Muscle of arm (tissue), 14 donors: ENCODE data around the gene METTL25B. TPM values are rescaled to one million over a fixed set of nuclear protein-coding genes. Genes with fewer than 3 reads are reported as not detected.

Experiments used
- DNase-seq: peaks from one replicate; pipeline ENCODE4 v3.0.0-alpha.2; 2013
- long read RNA-seq, 11 donors: transcript quantifications; one replicate each; lab custom pipeline, GENCODE V29; 2026
- polyA plus RNA-seq, 12 donors: library from polyadenylated mRNA; unstranded; fragments of 120-200 nt; gene quantifications; one replicate each; pipeline ENCODE4 v1.2.1, GENCODE V29; 2013; ENCODE audit not compliant: insufficient read length in 12 of 12

METTL25B gene
- 10 to 100 TPM in 11 of 12 donors, not detected in 1; 16.8 to 26.5 (median 19.0) TPM for polyA plus RNA-seq
- long read RNA-seq, donor 1, partial matches to known transcripts = 0 of 3 reads
- long read RNA-seq, donor 1, other reads (novel, unspliced or antisense) = 0 of 3 reads
- long read RNA-seq, donor 2, partial matches to known transcripts = 117 of 203 reads
- long read RNA-seq, donor 2, other reads (novel, unspliced or antisense) = 84 of 203 reads
- long read RNA-seq, donor 3, partial matches to known transcripts = 18 of 50 reads
- long read RNA-seq, donor 3, other reads (novel, unspliced or antisense) = 32 of 50 reads
- long read RNA-seq, donor 4 = 0 reads
- long read RNA-seq, donor 5, partial matches to known transcripts = 0 of 3 reads
- long read RNA-seq, donor 5, other reads (novel, unspliced or antisense) = 0 of 3 reads
- long read RNA-seq, donor 6 = 0 reads
- long read RNA-seq, donor 7 = 0 reads
- long read RNA-seq, donor 8, partial matches to known transcripts = 0 of 3 reads
- long read RNA-seq, donor 8, other reads (novel, unspliced or antisense) = 0 of 3 reads
- long read RNA-seq, donor 9, partial matches to known transcripts = 0 of 2 reads
- long read RNA-seq, donor 9, other reads (novel, unspliced or antisense) = 0 of 2 reads
- long read RNA-seq, donor 10, partial matches to known transcripts = 0 of 2 reads
- long read RNA-seq, donor 10, other reads (novel, unspliced or antisense) = 0 of 2 reads
- long read RNA-seq, donor 11 = 0 reads

GRCh38 chr1:156727926-156728598, at the start of gene METTL25B:
Gene METTL25B, plus strand, starts transcription at chr1:156728469. Its CDS starts 636 bp downstream, at chr1:156729105.
- no peak for DNase-seq

GRCh38 chr1:156680056-156680455, 48.2 kb upstream of the METTL25B start:
- no peak for DNase-seq

GRCh38 chr1:156681196-156681960, 46.9 kb upstream of the METTL25B start:
- DNase-seq = no peak

- DNase-seq = no peak
Measured at GRCh38 chr1:156682166-156682890, 45.9 kb upstream of the METTL25B start.

GRCh38 chr1:156684227-156684782, 44.0 kb upstream of the METTL25B start:
- no peak for DNase-seq

GRCh38 chr1:156689035-156689952, 39.0 kb upstream of the METTL25B start:
- peak; percentile 89 for DNase-seq

- no peak for DNase-seq
Measured at GRCh38 chr1:156689953-156690674, 38.2 kb upstream of the METTL25B start.

- DNase-seq = no peak
Measured at GRCh38 chr1:156690675-156691036, 37.6 kb upstream of the METTL25B start.

GRCh38 chr1:156691191-156691590, 37.1 kb upstream of the METTL25B start:
- no peak for DNase-seq

GRCh38 chr1:156691665-156692440, 36.4 kb upstream of the METTL25B start:
- DNase-seq = no peak

GRCh38 chr1:156692441-156692924, 35.8 kb upstream of the METTL25B start:
- no peak for DNase-seq

- DNase-seq = no peak
Measured at GRCh38 chr1:156692925-156693847, 35.1 kb upstream of the METTL25B start.

GRCh38 chr1:156693848-156694689, 34.2 kb upstream of the METTL25B start:
- DNase-seq = no peak

GRCh38 chr1:156694690-156694962, 33.6 kb upstream of the METTL25B start:
- no peak for DNase-seq

GRCh38 chr1:156696755-156697154, 31.5 kb upstream of the METTL25B start:
- no peak for DNase-seq

GRCh38 chr1:156697481-156697880, 30.8 kb upstream of the METTL25B start:
- no peak for DNase-seq
